ENCODE data around the gene SIRPG.

SIRPG gene

DNA sequence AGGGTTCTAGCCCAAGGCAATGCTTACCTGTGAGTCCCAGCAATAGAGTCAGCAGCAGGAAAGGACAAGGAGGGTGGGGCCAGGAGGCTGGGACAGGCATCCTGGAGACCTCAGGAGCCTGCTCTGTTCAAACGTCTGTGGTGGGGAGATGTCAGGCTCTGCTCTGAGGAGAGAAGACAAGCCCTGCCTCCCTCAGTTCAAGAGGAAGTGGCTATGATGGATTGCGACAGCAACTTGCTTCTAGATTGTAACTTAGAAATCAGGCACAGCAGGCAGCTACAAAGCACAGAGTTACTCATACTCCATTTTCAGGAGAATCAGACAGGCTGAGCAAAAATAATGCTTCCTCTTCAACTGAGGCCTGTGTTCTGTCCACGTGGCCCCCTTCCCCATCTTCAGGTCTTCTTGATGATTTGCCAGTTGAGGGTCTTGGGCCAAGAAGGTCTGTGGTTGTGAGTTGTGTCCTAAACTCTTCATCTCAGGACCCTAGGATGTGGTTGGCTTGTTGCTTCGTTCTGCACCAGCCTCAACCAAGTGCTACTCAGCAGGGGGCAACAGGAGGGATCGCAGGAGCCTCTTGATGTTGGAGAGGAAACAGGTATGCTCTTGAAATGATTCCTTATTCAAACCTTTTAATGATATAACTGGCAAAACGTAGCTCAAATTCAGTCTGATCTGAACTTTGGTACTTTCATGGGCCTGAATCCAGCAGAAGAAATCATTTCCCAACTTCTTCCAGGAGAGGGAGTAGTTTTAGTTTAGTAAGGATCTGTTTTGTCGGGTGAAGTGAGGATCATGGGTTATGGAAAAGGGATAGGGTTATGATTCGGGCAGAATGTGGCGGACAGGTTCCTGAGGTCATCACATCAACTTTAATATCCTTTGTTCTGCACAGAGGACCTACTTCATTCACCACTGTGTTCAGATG, 68.8 kb downstream of the SIRPG start:
- no peak for DNase-seq

DNA sequence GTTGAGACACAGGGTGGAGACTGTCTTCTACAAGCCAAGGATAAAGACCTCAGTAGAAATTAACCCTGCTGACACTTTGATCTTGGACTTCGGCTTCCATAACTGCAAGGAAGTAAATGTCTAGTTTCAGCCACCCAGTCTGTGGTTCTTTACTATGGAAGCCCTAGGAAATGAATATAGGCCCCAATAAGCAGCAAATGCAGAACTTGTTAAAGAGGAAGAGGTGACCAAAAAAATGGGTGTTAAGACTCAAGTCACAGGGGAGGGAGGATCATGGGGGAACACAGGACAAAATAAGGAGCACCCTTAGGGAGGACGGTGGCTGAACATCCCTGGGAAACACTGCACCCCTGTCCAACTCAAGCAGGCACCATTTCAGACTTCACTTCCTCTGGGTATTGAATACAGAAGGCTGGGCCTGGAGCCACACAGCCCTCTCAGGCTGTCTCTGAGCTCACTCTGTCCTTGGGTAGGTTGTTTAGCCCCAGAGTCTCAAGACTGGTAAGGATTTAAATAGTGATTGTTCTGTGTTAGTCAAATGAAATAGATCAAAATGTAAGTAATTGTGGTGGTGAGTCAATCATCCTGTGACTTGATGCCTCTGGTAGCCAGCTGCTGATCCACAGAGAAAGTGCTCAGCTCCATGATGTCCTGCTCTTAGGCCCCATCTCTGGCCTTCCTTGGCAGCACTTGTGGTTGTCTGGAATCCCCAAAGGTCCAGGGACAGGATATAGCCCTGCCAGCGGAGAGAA, 69.6 kb downstream of the SIRPG start:
- no peak for DNase-seq

DNA sequence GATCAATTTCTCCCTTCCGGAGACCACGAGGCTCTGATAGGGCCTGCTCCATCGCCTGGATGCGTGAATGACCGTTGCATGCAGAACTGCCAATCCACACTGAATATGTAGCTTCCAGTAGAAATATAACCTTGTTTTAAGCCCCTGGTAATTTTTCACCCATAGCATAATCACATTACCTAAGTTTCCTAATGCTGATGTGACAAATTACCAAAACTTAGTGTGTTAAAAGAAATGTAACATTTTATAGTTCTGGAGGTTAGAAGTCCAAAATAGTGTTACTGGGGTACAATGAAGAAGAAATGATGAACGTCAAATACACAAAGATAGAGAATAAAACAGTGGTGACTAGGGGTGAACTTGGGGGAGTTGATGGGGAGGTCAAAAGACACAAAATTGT, 78.1 kb downstream of the SIRPG start:
- DNase-seq = no peak
